Esophagus muscularis mucosa (tissue), 3 donors: ENCODE data around the gene CERCAM.

Experiments
- POLR2A ChIP-seq: fragments of 450-650 bp; IDR thresholded peaks from one replicate; pipeline ENCODE4 v1.6.1; 2017; ENCODE audit warnings: antibody characterized with exemption, moderate library complexity, mild to moderate bottlenecking, low read depth
- TF ChIP-seq, protein P1 (sequence below), 3 experiments: fragments of 200-600 bp in 2 of 3; fragments of 450-650 bp in 1 of 3; sonication (generic) in 2 of 3; IDR thresholded peaks; one replicate each; pipeline ENCODE4 v1.5.1; 2017 to 2019; ENCODE audit warnings: antibody characterized with exemption in 3 of 3, mild to moderate bottlenecking in 2 of 3, moderate library complexity in 1 of 3

DNA sequence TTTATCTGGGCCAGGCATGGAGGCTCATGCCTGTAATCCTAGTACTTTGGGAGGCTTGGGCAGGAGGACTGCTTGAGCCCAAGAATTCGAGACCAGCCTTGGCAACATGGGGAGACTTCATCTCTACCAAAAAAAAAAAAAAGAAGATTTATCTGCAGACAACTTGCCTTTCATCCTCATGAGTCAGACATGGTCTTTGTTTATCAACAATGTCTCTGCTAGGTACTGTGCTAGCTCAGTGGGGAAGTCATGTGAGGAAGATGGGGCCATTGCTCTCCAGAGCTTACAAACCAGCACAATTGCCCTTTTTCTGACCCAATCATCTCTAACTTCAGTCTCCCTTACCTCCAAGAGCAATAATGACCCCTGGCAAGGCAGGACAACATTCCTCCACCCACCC lies 47.9 kb upstream of the CERCAM start:
- TF ChIP-seq, protein P1, sequence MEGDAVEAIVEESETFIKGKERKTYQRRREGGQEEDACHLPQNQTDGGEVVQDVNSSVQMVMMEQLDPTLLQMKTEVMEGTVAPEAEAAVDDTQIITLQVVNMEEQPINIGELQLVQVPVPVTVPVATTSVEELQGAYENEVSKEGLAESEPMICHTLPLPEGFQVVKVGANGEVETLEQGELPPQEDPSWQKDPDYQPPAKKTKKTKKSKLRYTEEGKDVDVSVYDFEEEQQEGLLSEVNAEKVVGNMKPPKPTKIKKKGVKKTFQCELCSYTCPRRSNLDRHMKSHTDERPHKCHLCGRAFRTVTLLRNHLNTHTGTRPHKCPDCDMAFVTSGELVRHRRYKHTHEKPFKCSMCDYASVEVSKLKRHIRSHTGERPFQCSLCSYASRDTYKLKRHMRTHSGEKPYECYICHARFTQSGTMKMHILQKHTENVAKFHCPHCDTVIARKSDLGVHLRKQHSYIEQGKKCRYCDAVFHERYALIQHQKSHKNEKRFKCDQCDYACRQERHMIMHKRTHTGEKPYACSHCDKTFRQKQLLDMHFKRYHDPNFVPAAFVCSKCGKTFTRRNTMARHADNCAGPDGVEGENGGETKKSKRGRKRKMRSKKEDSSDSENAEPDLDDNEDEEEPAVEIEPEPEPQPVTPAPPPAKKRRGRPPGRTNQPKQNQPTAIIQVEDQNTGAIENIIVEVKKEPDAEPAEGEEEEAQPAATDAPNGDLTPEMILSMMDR (IDR thresholded peaks at IDR 0.05), result no peak
- no peak for TF ChIP-seq POLR2A
